HL-60 (cell line): Measurements from ENCODE around the gene ALDH2.

Experiments
- CTCF ChIP-seq: IDR thresholded peaks from one replicate; pipeline ENCODE4 v1.5.1; 2011; ENCODE audit warnings: low read length, control low read depth, inconsistent platforms; ENCODE audit not compliant: insufficient read depth
- GABPA ChIP-seq: IDR thresholded peaks from 2 replicates; pipeline ENCODE4 v1.6.1; 2012; ENCODE audit warnings: low read depth
- POLR2AphosphoS5 ChIP-seq: IDR thresholded peaks from 2 replicates; pipeline ENCODE4 v1.6.1; 2012; ENCODE audit warnings: low read depth
- REST ChIP-seq: IDR thresholded peaks from 2 replicates; pipeline ENCODE4 v1.6.1; 2012; ENCODE audit warnings: low read depth; ENCODE audit not compliant: insufficient replicate concordance
- SPI1 ChIP-seq: IDR thresholded peaks from 2 replicates; pipeline ENCODE4 v1.6.1; 2012; ENCODE audit warnings: low read depth, mild to moderate bottlenecking, borderline replicate concordance

- TF ChIP-seq CTCF, result no peak
- TF ChIP-seq SPI1, result no peak
- no peak for TF ChIP-seq REST
- TF ChIP-seq POLR2AphosphoS5, result no peak
- TF ChIP-seq GABPA, result no peak
These were observed 92.0 kb downstream of the ALDH2 start for GRCh38 chr12:111858778-111859177.
